HG03139 (cell line): ENCODE results near the gene NOC3L.

Experiments
- ATAC-seq: cut with Tn5 transposase; IDR thresholded peaks from one replicate; pipeline ENCODE4 v1.9.1; 2021; ENCODE audit not compliant: unreplicated experiment

NOC3L gene

DNA sequence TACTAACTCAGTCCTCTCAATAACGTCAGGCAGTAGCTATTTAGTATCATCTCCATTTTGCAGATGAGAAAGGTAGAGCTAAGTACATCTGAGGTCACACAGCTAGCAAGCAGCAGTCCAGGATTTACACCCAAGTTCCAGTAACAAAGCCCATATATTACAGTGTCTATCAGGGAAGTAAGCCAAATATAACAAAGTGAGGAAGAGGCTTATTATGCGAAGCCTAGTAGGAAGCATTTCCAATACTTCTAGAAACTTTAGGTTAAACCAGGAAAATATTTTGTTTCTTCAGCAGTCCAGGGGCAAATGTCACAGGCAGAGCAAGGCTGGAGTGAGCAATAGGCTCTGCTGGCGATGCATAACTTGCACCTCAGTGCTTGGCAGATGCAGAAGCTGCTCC, 53.9 kb downstream of the NOC3L start:
- ATAC-seq, result no peak

DNA sequence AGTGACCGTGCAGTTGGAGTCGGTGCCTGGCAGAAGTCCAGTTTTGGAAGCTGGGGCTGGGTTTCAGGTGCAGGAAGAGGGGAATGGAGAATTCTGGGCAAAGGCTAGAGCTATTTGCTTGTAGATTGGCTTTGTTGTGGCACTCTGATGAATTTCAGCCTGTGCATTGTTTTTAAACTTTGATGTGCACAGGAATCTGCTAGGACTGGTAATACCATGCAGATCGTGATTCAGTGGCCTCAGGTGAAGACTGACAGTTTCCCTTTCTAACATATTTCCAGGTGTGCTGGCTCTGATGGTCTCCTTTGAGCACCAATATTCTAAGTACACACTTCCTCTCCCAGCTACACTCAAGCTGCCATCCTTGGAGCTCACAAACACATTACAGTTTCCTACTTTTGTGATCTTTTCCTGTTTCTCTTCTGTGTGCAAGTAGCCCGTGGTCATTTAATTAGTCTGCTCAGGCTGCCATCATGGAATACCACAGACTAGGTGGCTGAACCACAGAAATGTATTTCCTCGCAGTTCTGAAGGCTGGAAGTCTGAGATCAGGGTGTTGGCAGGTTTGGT, 55.6 kb downstream of the NOC3L start:
- no peak for ATAC-seq

DNA sequence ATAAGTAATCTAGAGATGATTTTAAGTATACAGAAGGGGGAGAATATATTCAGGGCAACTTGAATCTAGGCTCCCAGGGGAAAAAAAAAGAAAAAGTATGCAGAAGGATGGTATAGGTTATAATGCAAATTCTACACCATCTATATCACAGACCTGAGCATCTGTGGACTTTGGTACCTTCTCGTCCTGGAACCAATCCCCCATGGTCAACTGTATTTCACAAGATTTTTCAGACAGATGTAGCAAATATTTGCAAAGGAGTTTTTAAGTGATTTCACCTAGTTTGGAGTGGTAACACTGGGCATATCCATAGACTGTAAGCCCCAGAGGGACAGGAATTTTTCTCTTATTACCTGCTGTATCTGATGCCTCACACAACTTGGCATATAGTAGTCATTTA, 58.8 kb downstream of the NOC3L start:
- ATAC-seq, result no peak

DNA sequence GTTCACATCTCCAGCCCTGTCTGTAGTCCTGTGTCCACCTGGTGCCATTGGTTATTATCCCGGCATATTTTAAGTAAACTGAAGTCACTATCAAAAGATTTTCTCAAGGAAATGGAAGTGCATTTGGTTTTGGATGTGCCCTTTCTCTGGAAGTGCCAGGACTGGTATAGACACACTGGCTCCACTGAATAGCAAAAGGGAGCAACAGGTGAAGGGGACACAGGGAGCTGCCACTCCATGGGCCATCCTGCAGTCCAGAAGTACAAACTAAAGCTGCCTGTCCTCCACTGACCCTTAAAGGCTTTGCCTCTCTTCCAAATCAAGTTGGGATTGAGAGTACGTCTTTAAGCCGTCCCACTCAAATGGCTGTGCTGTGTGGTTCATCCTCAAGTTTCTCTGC, 62.7 kb downstream of the NOC3L start:
- no peak for ATAC-seq

DNA sequence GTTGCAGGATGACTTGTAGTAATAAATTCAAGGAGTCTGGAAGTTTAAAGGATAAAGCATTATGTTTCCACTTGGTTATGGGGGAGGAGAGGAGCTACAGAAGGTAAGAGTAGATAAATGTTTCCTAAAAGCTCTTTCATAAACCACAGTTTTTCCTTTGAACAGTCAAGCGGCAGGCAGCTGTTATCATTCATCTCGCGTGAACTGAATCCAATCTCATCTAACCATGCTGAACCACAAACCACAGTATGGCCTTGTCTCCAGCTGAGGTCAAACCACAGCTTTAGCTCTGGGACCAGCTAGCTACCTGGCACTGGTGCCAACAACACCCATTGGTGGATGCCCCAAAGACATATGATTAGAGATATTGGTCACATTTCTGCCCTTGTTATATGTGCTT, 63.3 kb downstream of the NOC3L start:
- no peak for ATAC-seq

DNA sequence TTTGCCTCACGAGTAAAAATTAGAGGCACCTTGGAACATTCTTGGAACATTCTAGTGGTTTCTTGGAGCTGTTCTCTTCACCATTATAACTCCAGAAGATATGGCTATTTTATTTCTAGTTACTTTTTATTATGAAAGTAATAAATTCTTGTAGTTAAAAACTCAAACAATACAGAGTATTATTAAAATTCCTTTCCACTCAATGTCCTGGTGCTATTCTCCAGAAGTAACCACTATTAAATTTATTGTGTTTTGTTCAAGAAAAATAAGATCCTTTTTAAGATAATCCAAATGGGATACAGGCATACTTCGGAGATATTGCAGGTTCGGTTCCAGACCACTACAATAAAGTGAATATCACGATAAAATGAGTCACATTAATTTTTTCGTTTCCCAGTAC, 68.6 kb downstream of the NOC3L start:
- ATAC-seq, result no peak

DNA sequence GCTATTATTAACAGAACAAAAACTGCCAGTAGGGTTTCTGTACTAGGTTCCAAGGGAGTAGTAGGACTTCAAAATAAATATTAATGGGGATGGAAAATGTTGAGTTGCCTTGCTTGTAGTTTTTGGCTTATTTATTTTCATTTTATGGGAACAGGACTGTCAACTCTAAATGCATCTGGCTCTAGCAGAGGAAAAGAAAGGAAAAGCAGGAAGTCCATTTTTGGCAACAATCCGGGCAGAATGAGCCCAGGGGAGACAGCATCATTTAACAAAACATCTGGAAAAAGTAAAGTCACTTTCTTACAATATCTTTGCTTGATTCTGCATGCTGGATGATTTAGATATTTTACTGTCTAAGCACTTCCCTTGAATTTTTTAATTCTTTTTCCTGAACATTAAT, 69.4 kb downstream of the NOC3L start:
- ATAC-seq, result no peak

DNA sequence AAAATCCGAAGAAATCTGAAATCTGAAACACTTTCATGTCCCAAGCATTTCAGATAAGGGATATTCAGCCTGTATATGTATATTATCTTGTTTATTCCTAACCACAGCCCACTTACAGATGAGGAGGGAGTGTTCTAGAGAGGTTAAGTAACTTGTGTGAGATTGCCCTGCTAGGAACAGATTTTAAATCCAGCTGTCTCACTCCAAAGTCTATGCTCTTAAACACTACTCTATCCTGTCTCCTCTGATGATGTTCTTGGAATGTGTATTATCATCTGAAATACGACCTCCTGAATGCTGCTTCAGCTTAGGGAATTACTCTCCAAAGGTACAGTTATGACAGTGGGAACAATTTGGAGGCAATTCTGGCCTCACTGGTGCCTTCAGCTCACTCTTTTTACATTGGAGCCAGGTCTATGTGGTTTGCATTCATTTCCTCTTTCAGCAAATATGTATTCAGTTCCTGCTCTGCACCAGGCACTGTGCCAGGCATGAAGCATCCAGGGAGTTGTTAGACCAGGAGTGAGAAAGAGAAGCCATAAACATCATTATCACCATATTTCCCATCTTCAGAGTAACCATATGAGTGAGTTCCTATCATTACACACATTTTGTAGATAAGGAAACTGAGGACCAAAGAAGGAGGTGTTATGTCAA, 70.2 kb downstream of the NOC3L start:
- no peak for ATAC-seq

DNA sequence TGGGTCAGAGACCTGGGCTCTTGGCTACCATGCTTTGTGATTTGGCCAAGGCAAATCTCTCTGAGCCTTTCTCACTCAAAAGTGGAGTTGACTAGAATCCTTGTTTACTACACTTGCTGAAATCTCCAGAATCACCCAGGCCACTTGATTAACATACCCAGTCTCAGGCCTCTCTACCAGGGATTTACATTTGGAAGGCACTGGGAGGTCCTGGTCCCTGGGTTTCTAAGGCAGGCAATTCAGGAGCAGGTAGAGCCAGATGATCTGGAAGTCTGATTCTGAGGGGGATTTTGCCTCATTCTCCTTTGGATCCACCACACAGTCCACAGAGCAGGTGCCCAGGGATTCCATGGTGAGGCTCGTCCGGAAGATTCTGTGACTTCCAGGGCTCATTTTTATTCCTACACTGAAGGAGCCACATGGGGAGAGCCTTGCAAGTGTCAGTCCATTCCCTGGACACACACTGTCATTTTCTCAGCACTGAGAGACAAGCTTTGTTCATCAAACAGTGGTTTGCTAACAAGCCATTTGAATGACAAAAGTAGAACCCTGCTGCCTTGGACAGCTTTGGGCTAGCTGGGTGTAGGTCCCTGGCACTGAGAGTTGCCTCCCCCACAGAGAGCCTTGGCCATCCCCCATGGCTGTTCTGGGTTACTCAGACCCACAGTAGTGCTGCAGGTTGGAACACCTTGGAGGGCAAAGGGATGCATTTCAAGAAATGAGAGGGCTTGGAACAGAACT, 74.2 kb downstream of the NOC3L start:
- ATAC-seq, result no peak

DNA sequence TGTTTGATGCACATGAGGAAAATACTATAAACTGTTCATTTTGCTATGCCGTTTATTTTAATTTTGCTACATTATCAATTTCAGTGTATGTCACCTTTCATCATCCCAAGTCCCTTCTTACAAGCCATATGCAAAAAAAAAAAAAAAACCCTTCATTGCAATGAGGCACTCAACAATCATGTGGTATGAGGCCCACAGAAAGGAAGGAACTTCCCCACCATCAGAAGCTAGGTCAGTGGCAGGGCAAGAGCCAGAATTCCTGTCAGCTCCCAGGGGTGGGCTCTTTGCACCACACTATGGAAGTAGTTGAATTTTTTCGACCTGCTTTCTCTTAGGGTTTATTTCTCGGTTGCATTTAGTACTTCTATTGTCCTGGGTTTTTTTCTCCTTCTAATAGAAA, 75.4 kb downstream of the NOC3L start:
- ATAC-seq, result no peak

DNA sequence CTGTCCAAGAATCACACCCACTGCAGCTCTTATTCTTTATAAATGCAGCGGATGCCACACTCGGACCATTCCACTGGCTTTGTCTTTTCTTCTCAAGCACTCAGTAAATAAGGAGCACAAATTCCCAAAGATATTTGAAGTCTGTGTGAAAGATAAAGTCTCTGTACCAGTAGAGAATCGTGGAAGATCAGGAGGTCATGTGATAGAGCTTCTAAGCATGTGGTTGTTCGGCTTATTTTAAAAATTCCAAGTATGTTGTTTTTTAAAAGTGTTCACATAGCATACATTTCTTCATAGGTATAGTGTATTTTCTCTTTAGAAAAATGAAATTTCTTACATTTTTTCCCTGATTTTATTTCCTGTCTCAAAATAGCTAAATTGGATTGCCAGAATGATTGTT, 75.8 kb downstream of the NOC3L start:
- ATAC-seq, result no peak

DNA sequence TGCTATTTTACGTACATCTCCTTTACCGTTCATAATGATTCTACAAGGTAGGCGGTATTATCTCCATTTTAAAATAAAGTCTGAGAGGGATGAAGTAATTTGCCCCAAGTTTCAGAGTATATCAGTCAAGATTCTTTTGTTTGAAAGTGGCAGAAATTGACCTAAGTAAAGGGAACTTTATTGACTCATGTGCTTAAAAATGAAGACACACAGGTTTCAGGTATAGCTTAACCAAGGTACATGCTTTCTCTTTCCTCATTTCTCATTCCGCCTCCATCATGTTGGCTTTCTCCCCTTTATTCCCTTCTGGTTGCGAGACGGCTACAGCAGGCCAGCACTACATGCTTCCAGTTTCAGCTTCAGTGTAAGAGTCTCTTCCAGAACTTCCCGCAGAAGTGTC, 77.5 kb downstream of the NOC3L start:
- ATAC-seq, result no peak
